Activated CD8-positive, alpha-beta T cell treated with anti-CD3 and anti-CD28 coated beads, Interleukin-2, amount 10 ng/mL, durations not matched to agents 7 days and 5 days (primary cell): ENCODE results near the gene AIM2. TPM values are rescaled to one million over a fixed set of nuclear protein-coding genes. Genes with fewer than 3 reads are reported as not detected.
A peak's percentile ranks its signal among the peaks of the same experiment; 100 is the strongest.

ENCODE experiments used
- ATAC-seq: fragments of 150-1000 bp; cut with Tn5 transposase; one replicate; pipeline ENCODE4 v1.10.0; 2021; ENCODE audit warnings: moderate library complexity
- CTCF ChIA-PET: fragments of 350-600 bp; sonication (Branson Sonifier 250); formaldehyde crosslinking; loops from one replicate; lab custom pipeline; 2021; ENCODE audit warnings: antibody characterized with exemption; lab: Charles Lee
- POLR2A ChIA-PET: fragments of 350-600 bp; sonication (Branson Sonifier 250); formaldehyde crosslinking; loops from one replicate; lab custom pipeline; 2021; ENCODE audit warnings: antibody characterized with exemption; lab: Charles Lee
- DNase-seq: peaks from one replicate; pipeline ENCODE4 v3.0.0-alpha.2; 2020
- H3K27ac Mint-ChIP-seq: one replicate; pipeline ENCODE4 v1.8.0; 2021; ENCODE audit warnings: mild to moderate bottlenecking, mixed read lengths
- H3K27me3 Mint-ChIP-seq: one replicate; pipeline ENCODE4 v1.8.0; 2021; ENCODE audit warnings: low read depth, mixed read lengths
- H3K36me3 Mint-ChIP-seq: one replicate; pipeline ENCODE4 v1.8.0; 2021; ENCODE audit warnings: low read depth, mixed read lengths
- H3K4me1 Mint-ChIP-seq: one replicate; pipeline ENCODE4 v1.8.0; 2021; ENCODE audit warnings: low read depth, mixed read lengths
- H3K4me3 Mint-ChIP-seq: one replicate; pipeline ENCODE4 v1.8.0; 2021; ENCODE audit warnings: mild to moderate bottlenecking, mixed read lengths
- H3K9me3 Mint-ChIP-seq: one replicate; pipeline ENCODE4 v1.8.0; 2022; ENCODE audit warnings: mixed read lengths; ENCODE audit not compliant: insufficient read depth
- total RNA-seq, 2 experiments: library from RNA; stranded (reverse); gene quantifications; one replicate each; pipeline ENCODE4 v1.2.3, GENCODE V29; 2021

Gene AIM2
- total RNA-seq, 2 experiments from 2014 or later = 0.99 to 1.8 TPM

DNA sequence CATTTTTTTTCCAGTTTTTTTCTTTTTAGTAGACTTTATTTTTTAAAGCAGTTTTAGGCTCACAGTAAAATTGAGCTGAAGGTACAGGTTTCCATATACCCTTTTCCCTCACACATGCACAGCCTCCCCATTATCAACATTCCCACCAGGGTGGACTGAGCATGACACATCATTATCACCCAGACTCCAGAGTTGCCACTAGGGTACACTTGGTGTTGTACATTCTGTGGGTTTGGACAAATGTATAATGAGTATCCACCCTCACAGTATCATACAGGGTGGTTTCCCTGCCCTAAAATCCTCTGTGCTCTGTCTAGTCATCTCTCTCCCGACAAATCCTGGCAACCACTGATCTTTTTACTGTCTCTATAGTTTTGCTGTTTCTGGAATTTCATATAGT lies 3.0 kb upstream of the AIM2 start:
- H3K36me3 Mint-ChIP-seq = no peaks in the 10 kb centered on the region
- DNase-seq (no peak), ATAC-seq (no peak)
- H3K27me3 Mint-ChIP-seq = peaks cover 15% of the 10 kb centered on the region
- H3K4me3 Mint-ChIP-seq = no peak overlapping the region
- ChIA-PET POLR2A (interaction anchor here (5.3 kb wide), 1 partner anchor 70 kb away, joined by 84 read pairs; the partner anchor contains the start of gene IFI16), CTCF (interaction anchor here (0.6 to 4.7 kb wide), 2 partner anchors 10 to 290 kb away, joined by 3 to 55 read pairs; no protein-coding TSS in a partner anchor)
- H3K4me1 Mint-ChIP-seq = peaks cover 21% of the 10 kb centered on the region
- no peak overlapping the region for H3K27ac Mint-ChIP-seq
- no peaks in the 10 kb centered on the region for H3K9me3 Mint-ChIP-seq

DNA sequence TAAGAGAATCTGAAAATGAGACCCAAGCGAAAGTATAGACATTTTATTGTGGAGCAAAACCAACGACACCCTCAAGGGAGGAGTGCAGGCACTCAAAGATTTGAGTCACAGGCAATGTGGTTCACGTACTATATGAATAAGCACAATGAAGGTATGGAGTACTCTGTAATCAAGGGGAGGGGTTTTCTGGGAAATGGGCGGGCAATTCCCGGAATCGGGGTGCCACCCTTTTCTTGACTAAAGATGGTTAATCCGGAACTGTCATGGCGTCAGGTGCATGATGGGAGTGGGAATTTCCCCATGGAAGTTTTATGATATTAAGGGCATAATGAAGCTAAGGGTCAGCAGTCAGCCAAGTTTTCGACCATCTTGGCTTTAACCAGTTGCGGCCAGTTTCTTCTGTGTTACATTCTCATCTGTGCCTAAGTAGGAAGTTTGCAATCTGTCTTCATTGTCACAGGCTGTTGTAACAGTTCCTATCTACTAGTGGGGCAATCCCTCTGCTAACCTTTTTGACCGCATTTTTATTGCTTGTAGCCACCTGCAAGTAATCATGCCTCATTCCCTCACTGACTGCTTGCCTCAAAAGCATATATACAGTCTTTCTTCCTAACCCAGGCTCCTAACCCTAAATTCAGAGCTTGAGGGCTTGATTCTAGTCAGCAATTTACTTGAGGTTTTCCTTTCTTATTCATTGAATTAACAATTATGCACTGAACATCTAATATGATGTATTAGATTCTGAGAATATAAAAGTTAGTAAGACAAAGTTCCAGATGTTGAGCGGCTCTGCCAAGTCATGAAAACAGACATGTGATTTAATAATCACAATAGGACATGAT lies 775 bp upstream of the AIM2 start:
- H3K4me1 Mint-ChIP-seq = peaks cover 21% of the 10 kb centered on the region
- no peaks in the 10 kb centered on the region for H3K36me3 Mint-ChIP-seq
- no peaks in the 10 kb centered on the region for H3K9me3 Mint-ChIP-seq
- peaks cover 11% of the 10 kb centered on the region for H3K27me3 Mint-ChIP-seq
- ATAC-seq (peak; percentile 90), DNase-seq (peak; percentile 94)
- peak overlapping the region; percentile 75 for H3K4me3 Mint-ChIP-seq
- POLR2A ChIA-PET = interaction anchor here (0.6 to 5.3 kb wide), 8 partner anchors 9 to 147 kb away, joined by 3 to 84 read pairs (median 11); partner anchors contain the start of gene IFI16
- CTCF ChIA-PET = interaction anchor here (0.9 to 4.7 kb wide), 11 partner anchors 9 to 959 kb away, joined by 3 to 55 read pairs (median 3); no protein-coding TSS in a partner anchor
- H3K27ac Mint-ChIP-seq = peak overlapping the region; percentile 97

DNA sequence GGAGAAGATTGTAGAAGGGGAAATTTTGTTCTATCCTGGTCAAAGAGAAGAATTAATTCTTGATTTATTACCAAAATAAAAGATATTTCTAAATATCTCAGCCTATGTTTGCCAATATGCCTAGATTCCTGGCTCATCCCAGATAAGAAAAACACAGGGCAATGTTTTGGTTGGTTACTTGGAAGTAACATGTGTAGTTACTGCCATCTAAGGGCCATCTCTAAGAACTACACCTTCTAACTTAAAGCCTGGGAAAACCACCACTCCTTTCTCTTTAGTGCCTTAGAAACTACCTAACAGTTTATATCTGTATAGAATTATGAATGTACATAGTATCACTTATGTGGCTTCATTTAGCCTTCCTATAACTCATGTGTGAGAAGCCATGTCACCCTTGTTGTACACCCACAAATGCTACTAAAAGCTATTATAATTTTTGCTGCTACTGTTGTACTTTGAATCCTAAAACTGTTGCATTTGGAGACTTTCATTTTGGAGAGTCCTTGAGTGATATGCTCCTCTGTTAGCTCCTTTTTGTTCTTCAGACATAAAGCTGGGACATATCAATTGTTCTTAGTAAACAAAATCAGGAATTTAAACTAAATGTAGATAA lies 4.5 kb downstream of the AIM2 start:
- no peak for DNase-seq
- POLR2A ChIA-PET = interaction anchor here (1.9 kb wide), 1 partner anchor 59 kb away, joined by 6 read pairs; no protein-coding TSS in a partner anchor
- no peak for ATAC-seq

DNA sequence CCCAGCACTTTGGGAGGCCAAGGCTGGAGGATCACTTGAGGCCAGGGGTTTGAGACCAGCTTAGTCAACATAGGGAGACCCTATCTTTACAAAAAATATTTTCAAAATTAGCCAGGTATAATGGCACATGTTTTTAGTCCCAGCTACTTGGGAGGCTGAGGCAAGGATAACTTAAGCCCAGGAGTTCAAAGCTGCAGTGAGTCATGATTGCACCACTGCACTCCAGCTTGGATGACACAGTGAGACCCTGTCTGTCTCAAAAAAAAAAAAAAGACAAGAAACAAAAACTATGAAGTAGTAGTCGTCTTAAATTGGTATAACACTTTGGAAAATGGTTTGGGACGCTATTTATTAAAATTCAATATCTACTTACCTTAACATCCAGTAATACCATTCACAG lies 7.7 kb downstream of the AIM2 start:
- Mint-ChIP-seq H3K9me3 (no peaks in the 10 kb centered on the region), H3K27me3 (peaks cover 5% of the 10 kb centered on the region), H3K27ac (no peak overlapping the region), H3K36me3 (peaks cover 5% of the 10 kb centered on the region), H3K4me1 (peaks cover 19% of the 10 kb centered on the region), H3K4me3 (no peak overlapping the region)
- ATAC-seq (no peak), DNase-seq (no peak)
- POLR2A ChIA-PET = interaction anchor here (1.5 to 2.6 kb wide), 3 partner anchors 8 to 59 kb away, joined by 20 to 38 read pairs (median 26); partner anchors contain the start of genes AIM2 and IFI16
- CTCF ChIA-PET = interaction anchor here (1.2 to 2.1 kb wide), 6 partner anchors 8 to 864 kb away, joined by 4 to 14 read pairs (median 6); partner anchors contain the start of gene AIM2

More for the DNA sequence above, 4.5 kb downstream of the AIM2 start:
- Mint-ChIP-seq H3K36me3 (peaks cover 4% of the 10 kb centered on the region), H3K9me3 (no peaks in the 10 kb centered on the region), H3K27ac (no peak overlapping the region), H3K27me3 (peaks cover 5% of the 10 kb centered on the region), H3K4me3 (no peak overlapping the region), H3K4me1 (peaks cover 29% of the 10 kb centered on the region)
- CTCF ChIA-PET = interaction anchor here (0.6 to 3.9 kb wide), 33 partner anchors 9 to 948 kb away, joined by 3 to 27 read pairs (median 4); partner anchors contain the start of gene IFI16

DNA sequence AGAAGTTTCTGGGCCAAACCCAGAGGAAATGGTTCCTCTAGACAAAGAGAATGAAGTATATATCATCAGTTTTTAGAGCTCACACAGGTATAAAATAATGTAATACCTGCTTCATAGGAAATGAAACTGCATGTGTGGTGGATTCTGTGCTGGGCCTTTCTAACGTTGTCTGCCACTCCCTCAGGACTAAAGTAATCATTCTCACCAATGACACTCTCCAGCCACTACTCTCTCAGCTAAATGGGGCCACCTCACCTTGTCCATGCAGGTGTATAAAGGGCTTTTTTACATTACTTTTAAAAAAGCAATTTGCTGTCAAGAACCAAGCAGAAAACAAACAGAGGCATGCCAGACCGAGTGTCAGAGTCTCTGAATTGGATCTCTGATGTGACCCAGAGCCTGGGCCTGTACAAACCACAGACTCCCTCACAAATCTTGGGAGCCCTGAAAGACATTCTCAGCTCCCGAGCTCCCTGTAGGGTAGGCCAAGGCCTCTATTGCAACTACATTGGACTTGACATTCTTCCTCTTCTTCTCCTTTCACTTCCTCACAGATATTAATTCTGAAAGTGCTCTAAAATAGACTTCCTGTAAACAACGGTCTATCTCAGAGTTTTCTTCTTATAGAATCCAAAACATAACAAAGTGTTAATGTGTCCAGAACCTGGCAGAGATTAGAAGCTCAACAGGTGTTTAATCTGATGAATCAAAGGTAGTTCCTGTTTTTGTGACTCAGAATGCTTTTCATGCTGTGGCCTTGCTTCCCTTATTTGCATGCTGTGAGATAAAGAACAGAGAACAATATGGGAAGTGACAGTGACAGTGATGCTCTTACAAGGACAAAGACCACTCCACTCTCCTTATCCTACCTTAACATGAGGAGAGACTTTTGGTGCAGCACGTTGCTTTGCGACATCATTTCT lies 8.6 kb downstream of the AIM2 start:
- Mint-ChIP-seq H3K4me1 (peaks cover 19% of the 10 kb centered on the region), H3K27ac (peak overlapping the region; percentile 95), H3K4me3 (peak overlapping the region; percentile 71), H3K36me3 (peaks cover 5% of the 10 kb centered on the region), H3K27me3 (peaks cover 5% of the 10 kb centered on the region), H3K9me3 (no peaks in the 10 kb centered on the region)
- POLR2A ChIA-PET = interaction anchor here (0.7 to 2.6 kb wide), 5 partner anchors 9 to 58 kb away, joined by 3 to 38 read pairs (median 20); partner anchors contain the start of genes AIM2 and IFI16
- DNase-seq (no peak), ATAC-seq (peak; percentile 59)
- CTCF ChIA-PET = interaction anchor here (0.7 to 2.1 kb wide), 7 partner anchors 9 to 864 kb away, joined by 3 to 14 read pairs (median 5); partner anchors contain the start of gene AIM2

DNA sequence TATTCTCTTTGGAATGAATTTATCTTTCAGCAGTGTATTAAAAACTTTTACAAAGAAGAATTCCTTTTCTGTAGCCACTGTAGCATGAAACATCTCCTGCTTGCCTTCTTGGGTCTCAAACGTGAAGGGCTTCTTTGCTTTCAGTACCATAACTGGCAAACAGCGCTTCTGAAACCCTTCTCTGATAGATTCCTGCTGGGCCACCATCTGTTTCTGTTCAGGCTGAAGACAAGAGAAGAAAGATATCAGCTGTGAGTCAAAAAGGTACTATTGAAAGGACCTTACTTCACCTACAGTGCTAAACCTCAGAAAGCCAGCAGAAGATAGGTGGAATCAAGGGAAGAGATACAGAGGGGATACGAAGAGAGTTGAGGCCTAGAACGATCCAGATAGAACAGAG lies 10.5 kb downstream of the AIM2 start:
- Mint-ChIP-seq H3K36me3 (peaks cover 5% of the 10 kb centered on the region), H3K9me3 (no peaks in the 10 kb centered on the region), H3K4me1 (peaks cover 17% of the 10 kb centered on the region), H3K27ac (no peak overlapping the region), H3K4me3 (no peak overlapping the region), H3K27me3 (no peaks in the 10 kb centered on the region)
- ChIA-PET POLR2A (interaction anchor here (1.0 kb wide), 1 partner anchor 46 kb away, joined by 5 read pairs; no protein-coding TSS in a partner anchor), CTCF (no interaction called here)
- DNase-seq (no peak), ATAC-seq (no peak)

DNA sequence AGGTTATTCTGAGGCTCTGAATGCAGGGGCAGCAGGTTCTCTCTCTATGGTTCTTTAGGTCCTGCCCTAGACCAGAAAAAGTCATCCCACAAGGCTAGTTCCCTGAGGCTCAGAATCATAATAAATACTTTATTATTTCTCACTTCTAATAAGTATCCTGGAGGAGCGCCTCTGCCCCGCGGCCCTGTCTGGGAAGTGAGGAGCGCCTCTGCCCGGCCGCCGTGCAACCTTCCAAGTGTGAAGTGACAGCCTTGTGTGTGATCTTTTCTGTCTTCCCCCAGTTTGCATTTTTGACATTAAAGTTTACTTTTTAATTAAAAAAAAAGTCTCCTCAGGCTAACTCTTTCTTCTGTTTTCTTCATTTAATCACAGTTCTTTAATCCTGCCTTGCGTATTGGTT lies 11.5 kb downstream of the AIM2 start:
- DNase-seq = no peak
- peaks cover 17% of the 10 kb centered on the region for H3K4me1 Mint-ChIP-seq
- no peaks in the 10 kb centered on the region for H3K9me3 Mint-ChIP-seq
- H3K27me3 Mint-ChIP-seq = no peaks in the 10 kb centered on the region
- no peak overlapping the region for H3K27ac Mint-ChIP-seq
- no peak overlapping the region for H3K4me3 Mint-ChIP-seq
- ATAC-seq = no peak
- POLR2A ChIA-PET = interaction anchor here (1.5 kb wide), 1 partner anchor 56 kb away, joined by 6 read pairs; the partner anchor contains the start of gene IFI16
- peaks cover 5% of the 10 kb centered on the region for H3K36me3 Mint-ChIP-seq
- CTCF ChIA-PET = interaction anchor here (2.0 kb wide), 1 partner anchor 23 kb away, joined by 5 read pairs; no protein-coding TSS in a partner anchor

DNA sequence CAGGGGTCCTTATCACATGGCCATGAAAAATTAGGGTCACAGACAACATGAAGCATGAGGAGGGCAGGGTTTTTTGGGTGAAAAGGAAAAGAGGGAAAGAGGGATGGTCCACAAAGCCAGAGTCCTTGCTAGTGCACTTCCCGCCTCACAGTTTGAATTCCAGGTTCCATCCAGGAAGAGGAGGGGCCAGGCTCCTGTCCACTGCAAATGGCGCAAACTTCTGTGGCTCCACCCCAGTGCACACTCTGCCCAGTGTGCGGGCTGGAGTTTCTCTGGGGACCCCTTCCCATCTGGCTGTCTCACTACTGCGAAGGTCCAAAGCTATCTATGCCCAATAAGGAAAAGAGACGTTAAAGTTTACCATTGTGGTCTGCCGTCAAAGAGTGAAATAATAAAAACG lies 17.8 kb downstream of the AIM2 start:
- POLR2A ChIA-PET = interaction anchor here (0.8 to 1.4 kb wide), 3 partner anchors 15 to 49 kb away, joined by 3 read pairs; partner anchors contain the start of gene IFI16
- DNase-seq = no peak
- peaks cover 21% of the 10 kb centered on the region for H3K4me1 Mint-ChIP-seq
- no peak for ATAC-seq
- H3K36me3 Mint-ChIP-seq = peaks cover 39% of the 10 kb centered on the region
- CTCF ChIA-PET = interaction anchor here (0.8 to 4.2 kb wide), 3 partner anchors 13 to 74 kb away, joined by 3 to 27 read pairs (median 3); partner anchors contain the start of gene AIM2
- H3K27me3 Mint-ChIP-seq = no peaks in the 10 kb centered on the region
- H3K4me3 Mint-ChIP-seq = no peak overlapping the region
- H3K9me3 Mint-ChIP-seq = no peaks in the 10 kb centered on the region
- no peak overlapping the region for H3K27ac Mint-ChIP-seq

DNA sequence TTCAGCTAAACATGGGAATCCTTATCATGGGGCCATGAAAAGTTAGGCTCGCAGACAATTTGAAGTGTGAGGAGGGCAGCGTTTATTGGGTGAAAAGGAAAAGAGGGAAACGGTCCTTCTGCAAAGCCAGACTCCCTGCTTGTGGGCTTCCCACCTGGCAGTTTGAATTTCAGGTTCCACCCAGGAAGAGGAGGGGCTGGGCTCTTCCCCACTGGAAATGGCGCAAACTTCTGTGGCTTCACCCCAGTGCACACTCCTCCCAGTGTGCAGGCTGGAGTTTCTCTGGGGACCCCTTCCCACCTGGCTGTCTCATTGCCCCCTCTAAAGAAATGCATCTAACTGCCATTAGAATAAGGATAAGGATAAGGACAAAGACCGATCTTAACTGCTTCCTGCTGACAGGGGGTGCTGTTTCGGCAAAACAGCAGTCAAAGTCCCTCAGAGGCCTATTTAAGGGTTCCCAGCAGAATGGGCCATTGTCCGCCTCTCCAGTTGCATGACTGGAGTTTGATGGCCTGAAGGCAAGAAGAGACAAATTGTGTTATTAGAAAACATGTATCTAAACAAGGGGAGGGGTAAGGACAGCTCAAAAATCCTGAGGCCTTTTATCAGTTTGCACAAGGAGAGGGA lies 20.4 kb downstream of the AIM2 start:
- Mint-ChIP-seq H3K27me3 (no peaks in the 10 kb centered on the region), H3K4me3 (no peak overlapping the region), H3K27ac (peak overlapping the region; percentile 3), H3K36me3 (peaks cover 63% of the 10 kb centered on the region), H3K9me3 (no peaks in the 10 kb centered on the region), H3K4me1 (peaks cover 38% of the 10 kb centered on the region)
- POLR2A ChIA-PET = interaction anchor here (0.6 kb wide), 1 partner anchor 1112 kb away, joined by 3 read pairs; no protein-coding TSS in a partner anchor
- no peak for ATAC-seq
- no peak for DNase-seq
- CTCF ChIA-PET = interaction anchor here (0.7 to 1.3 kb wide), 4 partner anchors 13 to 32 kb away, joined by 3 to 8 read pairs (median 4); no protein-coding TSS in a partner anchor

DNA sequence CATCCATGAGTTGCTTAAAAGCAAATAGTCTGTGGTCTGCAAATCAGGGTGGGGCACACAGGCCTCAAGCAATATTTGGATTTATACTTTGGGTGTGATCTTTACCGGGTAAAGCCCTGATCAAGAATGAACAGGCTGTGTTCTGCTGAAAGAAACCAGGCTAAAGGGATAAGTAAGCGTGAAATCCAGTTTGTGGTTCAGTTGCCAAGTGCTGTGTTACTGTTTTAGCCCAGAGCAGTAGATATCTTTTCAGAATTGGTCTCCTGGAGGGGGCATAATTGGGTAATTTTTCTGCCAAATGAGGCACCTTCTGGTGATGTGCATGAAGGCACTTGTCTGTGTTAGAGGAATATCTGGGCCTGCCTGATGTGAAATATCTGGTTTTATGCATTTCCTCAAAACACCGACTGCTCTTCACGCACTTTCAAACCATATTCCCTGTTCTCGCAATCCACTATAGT lies 21.4 kb downstream of the AIM2 start:
- H3K27me3 Mint-ChIP-seq = no peaks in the 10 kb centered on the region
- H3K9me3 Mint-ChIP-seq = no peaks in the 10 kb centered on the region
- peaks cover 73% of the 10 kb centered on the region for H3K36me3 Mint-ChIP-seq
- ChIA-PET POLR2A (no interaction called here), CTCF (interaction anchor here (0.7 to 1.3 kb wide), 4 partner anchors 14 to 33 kb away, joined by 3 to 8 read pairs (median 4); no protein-coding TSS in a partner anchor)
- no peak overlapping the region for H3K4me3 Mint-ChIP-seq
- ATAC-seq = no peak
- peaks cover 40% of the 10 kb centered on the region for H3K4me1 Mint-ChIP-seq
- DNase-seq = no peak
- H3K27ac Mint-ChIP-seq = peak overlapping the region; percentile 60
